KOPT-K1 (cell line): ENCODE results near the gene GIMAP1.
"Not testable (repeated sequence)": the region's sequence is repeated elsewhere in the genome, so short reads cannot be mapped to it uniquely, and the experiment has no call there.

Source experiments
- H3K27ac ChIP-seq: fragments of 200-600 bp; sonication (generic); 2 replicates; pipeline ENCODE4 v1.5.1; 2016; ENCODE audit warnings: antibody characterized with exemption, mild to moderate bottlenecking, low read depth, low read length; ENCODE audit not compliant: poor library complexity, severe bottlenecking
- H3K36me3 ChIP-seq: fragments of 200-600 bp; sonication (generic); 2 replicates; pipeline ENCODE4 v1.5.1; 2017; ENCODE audit warnings: antibody characterized with exemption, mild to moderate bottlenecking, low read length, moderate library complexity; ENCODE audit not compliant: insufficient read depth
- H3K9me3 ChIP-seq: fragments of 200-600 bp; sonication (generic); 2 replicates; pipeline ENCODE4 v1.5.1; 2017; ENCODE audit warnings: antibody characterized with exemption, low read length, mild to moderate bottlenecking; ENCODE audit not compliant: insufficient read depth, poor library complexity, severe bottlenecking

Gene GIMAP1

DNA sequence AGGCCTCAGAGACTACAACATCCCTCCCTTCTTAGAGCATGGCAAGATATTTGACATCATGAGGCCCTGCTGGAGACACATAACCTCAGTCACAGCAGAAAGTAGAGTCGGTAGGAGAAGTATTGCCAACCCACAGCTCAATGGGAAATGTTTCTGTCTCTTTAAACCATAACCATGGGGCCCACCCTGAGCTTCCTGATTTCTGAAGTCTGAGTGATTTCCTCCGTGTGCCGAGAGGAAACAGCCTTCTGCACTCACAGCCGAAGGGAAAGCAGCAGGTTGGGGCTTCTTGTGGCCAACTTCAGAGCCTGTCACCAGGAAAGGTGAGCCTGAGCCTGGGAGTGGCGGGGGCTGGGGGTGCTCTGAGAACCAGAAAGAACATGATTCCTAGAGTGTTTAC is at the start of gene GIMAP1:
TSS of gene GIMAP1 (plus strand) at position 246 of the 400 bp plus-strand sequence. CDS start 2,435 bp downstream, outside the sequence.
- Histone ChIP-seq H3K36me3 (peaks cover 49% of the 10 kb centered on the region), H3K27ac (peak within 1 kb of the TSS; percentile 99), H3K9me3 (peaks cover 27% of the 10 kb centered on the region)

DNA sequence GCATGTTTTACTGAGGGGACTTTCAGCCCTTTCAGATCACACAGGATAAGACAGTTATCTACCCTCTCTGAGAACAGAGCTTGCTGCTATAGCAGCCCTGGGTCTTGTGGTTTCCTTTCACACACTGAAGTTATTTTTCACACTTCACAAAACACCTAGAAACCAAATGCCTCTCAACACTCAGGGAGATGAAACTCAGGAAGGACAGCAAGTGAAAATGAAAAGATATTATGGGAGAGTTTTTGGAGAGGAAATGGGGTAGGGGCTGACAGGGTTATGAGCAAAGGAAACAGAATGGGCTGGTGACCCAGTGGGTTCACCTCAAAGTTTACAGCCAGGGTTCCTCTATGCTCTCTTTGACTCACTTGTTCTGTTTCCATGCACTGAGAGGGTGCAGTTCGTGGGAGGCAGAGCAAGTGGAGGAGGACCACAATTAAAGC is 47.9 kb upstream of the GIMAP1 start:
- Histone ChIP-seq H3K27ac (peak overlapping the region; percentile 99), H3K36me3 (no peaks in the 10 kb centered on the region), H3K9me3 (peaks cover 9% of the 10 kb centered on the region)

DNA sequence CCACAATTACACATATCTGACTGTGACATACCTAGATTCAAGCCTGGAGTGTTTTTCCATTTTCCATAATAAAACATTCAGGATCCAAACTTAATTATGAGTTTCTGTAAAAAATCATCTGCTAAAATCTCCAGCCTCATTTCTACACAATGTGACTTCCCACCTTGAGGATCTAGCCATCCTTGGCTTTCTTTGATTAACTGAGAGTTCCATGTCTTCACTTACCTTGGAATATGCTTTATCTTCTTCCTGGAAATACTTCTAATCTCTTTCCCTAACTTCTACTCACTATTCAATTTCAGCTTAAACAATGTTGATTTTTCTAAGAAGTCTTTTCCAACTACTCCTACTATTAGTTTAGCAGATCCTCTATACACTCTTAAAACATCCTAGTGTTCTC is 47.4 kb upstream of the GIMAP1 start:
- H3K36me3 ChIP-seq: no peaks in the 10 kb centered on the region
- H3K27ac ChIP-seq: peak overlapping the region; percentile 99
- H3K9me3 ChIP-seq: peaks cover 14% of the 10 kb centered on the region

DNA sequence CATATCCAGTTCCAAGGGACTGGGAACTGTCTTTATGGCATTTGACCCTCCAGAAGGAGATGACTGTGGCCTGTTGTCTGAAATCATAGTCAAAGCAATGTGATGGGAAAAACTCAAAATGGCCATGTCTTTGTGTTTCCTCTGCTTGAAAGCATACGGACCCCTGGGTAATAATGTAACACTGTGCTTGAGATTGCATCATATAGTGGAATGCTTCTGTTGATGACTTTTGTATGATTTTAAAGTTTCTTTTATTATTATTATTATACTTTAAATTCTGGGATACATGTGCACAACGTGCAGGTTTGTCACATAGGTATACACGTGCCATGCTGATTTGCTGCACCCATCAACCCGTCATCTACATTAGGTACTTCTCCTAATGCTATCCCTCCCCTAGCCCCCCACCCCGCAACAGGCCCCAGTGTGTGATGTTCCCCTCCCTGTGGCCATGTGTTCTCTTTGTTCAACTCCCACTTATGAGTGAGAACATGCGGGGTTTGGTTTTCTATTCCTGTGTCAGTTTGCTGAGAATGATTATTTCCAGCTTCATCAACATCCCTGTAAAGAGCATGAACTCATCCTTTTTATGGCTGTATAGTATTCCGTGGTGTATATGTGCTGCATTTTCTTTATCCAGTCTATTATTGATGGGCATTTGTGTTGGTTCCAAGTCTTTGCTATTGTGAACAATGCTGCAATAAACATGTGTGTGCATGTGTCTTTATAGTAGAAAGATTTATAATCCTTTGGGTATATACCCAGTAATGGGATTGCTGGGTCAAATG is 44.4 kb upstream of the GIMAP1 start:
- Histone ChIP-seq H3K9me3 (peaks cover 16% of the 10 kb centered on the region), H3K27ac (peak overlapping the region; percentile 99)
- H3K36me3 ChIP-seq: not testable (repeated sequence)

DNA sequence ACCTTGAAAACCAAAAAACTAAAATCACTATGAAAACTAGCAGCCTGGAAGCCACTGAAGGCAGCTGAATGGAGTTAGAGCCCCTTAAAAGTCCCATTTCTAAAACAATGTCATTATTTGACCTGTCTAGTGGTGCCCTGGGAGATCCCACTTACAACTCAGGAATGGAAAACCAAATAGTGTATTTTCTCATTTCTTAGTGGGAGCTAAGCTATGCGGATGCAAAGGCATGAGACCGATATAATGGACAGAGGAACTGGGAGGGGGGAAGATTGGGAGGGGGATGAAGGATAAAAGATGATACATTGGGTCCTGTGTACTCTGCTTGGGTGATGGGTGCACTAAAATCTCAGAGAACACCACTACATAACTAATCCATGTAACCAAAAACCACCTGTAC is 40.7 kb upstream of the GIMAP1 start:
- H3K9me3 ChIP-seq: peaks cover 37% of the 10 kb centered on the region
- peak overlapping the region; percentile 96 for H3K27ac ChIP-seq
- H3K36me3 ChIP-seq: no peaks in the 10 kb centered on the region

DNA sequence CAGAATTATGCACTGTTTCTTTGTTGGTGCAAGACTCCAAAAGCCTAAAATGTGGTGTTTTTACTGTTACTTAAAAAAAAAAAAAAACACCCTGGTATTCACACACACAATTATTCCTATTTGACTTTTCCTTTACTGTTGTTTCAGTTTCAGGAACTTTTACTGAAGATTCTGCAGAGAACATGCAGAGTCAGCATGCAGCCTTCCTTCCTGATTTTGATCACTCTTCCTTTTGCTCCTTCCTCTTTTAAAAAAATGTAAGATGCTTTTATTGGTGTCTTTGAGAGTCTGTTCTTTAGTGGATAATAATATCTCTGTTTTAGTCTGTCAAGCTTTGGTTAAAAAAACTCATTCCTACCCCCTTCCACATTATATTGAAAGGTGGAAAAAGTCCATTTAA is 40.1 kb upstream of the GIMAP1 start:
- H3K36me3 ChIP-seq: not testable (repeated sequence)
- Histone ChIP-seq H3K9me3 (peaks cover 37% of the 10 kb centered on the region), H3K27ac (peak overlapping the region; percentile 96)

DNA sequence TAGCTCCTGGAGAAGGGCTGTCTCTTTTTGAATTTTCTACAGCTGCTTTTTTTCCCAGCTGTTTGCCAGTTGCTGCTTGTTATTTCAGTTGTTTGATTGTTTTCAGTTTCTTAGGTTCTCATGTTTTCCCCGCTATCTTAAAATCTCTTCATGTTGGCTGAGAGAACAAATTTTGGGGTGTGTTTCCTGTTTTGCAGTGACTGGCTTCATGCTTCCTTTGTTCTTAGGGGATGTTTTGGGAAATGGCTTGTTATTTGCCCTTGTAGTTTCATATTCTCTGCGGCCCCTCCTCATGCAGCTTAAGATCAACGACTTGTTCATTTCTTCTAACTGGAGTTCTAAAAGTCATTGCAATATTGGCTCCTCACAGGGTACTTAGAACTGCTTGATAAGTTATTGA is 39.6 kb upstream of the GIMAP1 start:
- Histone ChIP-seq H3K27ac (peak overlapping the region; percentile 96), H3K9me3 (peaks cover 37% of the 10 kb centered on the region)
- H3K36me3 ChIP-seq: not testable (repeated sequence)

DNA sequence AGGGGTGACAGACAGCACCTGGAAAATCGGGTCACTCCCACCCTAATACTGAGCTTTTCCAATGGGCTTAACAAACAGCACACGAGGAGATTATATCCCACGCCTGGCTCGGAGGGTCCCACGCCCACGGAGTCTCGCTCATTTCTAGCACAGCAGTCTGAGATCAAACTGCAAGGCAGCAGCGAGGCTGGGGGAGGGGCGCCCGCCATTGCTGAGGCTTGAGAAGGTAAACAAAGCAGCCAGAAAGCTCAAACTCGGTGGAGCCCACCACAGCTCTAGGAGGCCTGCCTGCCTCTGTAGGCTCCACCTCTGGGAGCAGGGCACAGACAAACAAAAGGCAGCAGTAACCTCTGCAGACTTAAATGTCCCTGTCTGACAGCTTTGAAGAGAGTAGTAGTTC is 37.8 kb upstream of the GIMAP1 start:
- H3K36me3 ChIP-seq: not testable (repeated sequence)
- Histone ChIP-seq H3K27ac (peak overlapping the region; percentile 96), H3K9me3 (peaks cover 37% of the 10 kb centered on the region)

DNA sequence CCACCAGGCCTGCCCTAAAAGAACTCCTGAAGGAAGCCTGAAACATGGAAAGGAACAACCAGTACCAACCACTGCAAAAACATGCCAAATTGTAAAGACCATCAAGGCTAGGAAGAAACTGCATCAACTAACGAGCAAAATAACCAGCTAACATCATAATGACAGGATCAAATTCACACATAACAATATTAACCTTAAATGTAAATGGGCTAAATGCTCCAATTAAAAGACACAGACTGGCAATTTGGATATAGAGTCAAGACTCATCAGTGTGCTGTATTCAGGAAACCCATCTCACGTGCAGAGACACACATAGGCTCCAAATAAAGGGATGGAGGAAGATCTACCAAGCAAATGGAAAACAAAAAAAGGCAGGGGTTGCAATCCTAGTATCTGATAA is 36.0 kb upstream of the GIMAP1 start:
- not testable (repeated sequence) for H3K27ac ChIP-seq, H3K36me3 ChIP-seq
- H3K9me3 ChIP-seq: peaks cover 32% of the 10 kb centered on the region

DNA sequence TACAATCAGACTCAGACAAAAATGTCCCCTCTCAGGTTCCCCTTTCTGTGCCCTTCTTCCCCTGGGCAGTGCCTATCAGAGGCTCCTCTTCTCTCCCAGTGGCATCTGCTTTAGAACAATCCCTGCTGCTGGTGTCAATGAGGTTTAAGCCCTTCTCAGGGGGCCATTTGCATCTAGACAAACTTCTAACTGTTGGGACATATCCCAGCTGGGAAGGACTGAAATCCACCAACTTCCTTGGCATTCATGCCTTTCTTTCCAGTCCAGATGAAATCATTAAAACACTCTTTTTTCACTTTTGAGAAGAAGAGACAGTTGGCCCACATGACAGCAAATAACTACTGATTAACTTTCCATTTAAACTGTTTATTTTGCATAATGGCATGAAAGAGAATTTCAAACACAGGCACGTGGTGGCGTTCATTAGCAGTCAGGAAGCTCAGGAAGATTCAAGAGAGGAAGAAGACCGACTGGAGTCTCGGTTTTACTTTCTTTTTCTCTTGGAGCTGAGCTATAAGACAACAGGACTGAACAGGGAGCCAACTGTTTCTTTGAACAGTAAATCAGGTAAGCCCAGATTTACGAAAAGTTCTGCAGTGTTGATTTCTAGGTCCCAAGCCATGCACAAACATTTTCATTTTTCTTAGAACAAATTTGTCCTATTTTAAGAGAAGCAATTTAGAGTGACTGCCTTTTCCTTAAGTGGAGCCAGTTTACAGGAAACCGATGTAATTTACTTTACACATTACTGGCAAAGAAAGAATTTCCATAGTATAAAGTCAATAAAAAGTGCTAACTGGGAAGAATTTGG is 31.0 kb upstream of the GIMAP1 start, which contains the start of gene GIMAP2:
TSS of gene GIMAP2 (plus strand) at position 488 of the 811 bp plus-strand sequence. CDS start 1,354 bp downstream, outside the sequence.
- peaks cover 36% of the 10 kb centered on the region for H3K36me3 ChIP-seq
- H3K9me3 ChIP-seq: peaks cover 41% of the 10 kb centered on the region
- peak within 1 kb of the TSS; percentile 97 for H3K27ac ChIP-seq

DNA sequence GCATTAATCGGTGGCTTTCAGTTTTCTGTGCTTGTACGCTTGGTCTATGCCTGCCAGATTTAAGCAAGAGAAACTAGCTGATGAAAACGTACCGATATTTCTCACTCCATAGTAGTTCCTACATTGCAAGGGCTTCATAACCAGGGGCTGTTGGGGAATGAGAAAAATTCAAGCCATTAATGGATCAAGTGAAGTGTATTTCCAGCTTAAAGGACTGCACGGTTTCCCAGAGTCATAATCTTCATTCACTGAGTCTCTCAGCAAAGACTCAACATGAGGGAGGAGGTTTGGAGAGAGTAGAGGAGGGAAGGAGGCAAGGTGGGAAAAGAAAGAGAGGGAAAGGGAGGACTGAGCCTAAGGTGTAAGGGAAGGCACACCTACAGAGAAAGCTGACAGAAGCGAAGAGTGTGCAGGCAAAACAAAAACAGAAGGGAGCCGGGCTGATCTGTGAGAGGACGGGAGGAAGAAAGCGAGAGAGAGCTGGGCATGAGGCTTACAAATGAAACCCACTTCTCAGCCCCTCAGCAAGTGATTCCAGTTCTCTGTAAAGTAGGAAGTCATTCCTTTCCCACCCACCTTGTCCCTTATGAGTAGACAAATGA is 30.3 kb upstream of the GIMAP1 start:
- Histone ChIP-seq H3K36me3 (peaks cover 43% of the 10 kb centered on the region), H3K9me3 (peaks cover 48% of the 10 kb centered on the region), H3K27ac (peak overlapping the region; percentile 97)

DNA sequence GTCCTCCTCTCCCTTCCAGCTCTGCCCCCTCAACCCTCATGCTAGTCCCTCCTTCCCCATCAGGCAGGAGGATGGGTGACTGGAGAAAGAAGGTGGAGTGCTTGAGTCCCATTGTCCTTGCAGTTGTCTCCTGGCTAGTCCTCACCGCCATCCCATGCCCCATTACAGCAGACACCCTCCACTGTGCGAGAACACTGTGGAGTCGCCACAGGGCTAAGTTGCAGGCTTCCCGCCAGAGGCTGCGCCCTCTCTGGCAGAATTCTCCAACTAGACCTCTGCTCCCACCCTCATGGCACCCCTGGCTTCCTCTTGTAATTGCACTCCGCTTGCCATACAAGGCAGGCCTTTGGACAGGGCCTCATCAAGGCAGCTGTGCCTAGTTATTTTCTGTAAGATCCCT is 27.8 kb upstream of the GIMAP1 start:
- Histone ChIP-seq H3K9me3 (peaks cover 62% of the 10 kb centered on the region), H3K27ac (peak overlapping the region; percentile 97), H3K36me3 (peaks cover 68% of the 10 kb centered on the region)

DNA sequence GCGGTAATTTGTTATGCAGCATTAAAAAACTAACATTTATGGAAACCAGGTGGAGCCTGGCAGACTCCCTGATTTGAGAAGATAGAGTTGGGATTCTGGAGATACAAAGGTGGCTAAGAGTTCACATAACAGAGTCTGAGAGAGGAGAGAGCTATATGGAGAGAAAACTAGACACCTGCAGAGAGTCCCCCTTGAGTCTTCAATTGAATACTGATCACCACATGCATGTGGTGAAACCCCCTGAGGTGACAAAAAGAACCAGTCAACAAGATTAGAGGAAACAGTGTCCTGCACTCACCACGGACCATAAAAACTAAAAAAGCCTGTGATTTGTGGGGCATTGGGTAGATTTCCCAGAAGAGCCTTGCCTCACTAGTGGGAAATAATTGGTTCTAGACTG is 20.8 kb upstream of the GIMAP1 start:
- peaks cover 69% of the 10 kb centered on the region for H3K36me3 ChIP-seq
- H3K27ac ChIP-seq: no peak overlapping the region
- H3K9me3 ChIP-seq: peaks cover 99% of the 10 kb centered on the region

DNA sequence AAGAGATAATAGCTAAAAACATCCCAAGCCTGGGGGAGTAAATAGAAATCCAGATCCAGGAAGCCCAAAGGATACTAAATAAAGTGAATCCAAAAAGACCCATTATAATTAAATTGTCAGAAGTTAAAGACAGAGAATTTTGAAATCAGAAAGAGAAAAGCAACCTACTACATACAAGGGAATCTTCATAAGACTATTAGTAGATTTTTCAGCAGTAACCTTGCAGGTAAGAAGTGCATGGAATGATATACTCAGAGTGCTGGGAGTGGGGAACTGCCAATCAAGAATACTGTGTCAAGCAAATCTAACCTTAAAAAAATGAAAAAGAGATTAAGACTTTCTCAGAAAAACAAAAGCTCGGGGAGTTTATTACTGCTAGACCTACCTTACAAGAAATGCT is 13.2 kb upstream of the GIMAP1 start:
- H3K36me3 ChIP-seq: peaks cover 28% of the 10 kb centered on the region; the same call in 1 of the 2 replicates
- peaks cover 81% of the 10 kb centered on the region for H3K9me3 ChIP-seq
- no peak overlapping the region for H3K27ac ChIP-seq

DNA sequence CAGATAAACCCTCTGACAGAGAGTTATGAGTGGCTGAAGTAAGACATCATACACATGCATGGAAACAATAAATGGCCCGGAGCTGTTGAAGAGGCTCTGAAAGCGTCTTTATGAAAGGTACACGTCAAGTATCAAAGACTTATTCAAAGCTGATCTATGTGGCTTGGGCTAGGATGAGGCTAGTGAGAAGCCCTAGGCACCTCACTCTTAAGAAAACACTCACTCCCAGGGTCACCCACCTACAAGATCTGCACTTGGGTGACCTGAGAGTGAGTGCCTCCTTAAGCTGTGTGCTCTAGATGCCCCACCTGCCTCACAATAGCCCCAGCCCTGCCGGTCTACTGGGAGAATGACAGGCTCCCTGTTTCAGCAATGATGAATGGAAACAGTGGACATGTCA is 1.1 kb upstream of the GIMAP1 start:
- peaks cover 38% of the 10 kb centered on the region for H3K36me3 ChIP-seq
- H3K9me3 ChIP-seq: peaks cover 27% of the 10 kb centered on the region
- peak overlapping the region; percentile 99 for H3K27ac ChIP-seq
